GM12878 (cell line): ENCODE results near the gene ANKRD6. TPM values are rescaled to one million over a fixed set of nuclear protein-coding genes. Genes with fewer than 3 reads are reported as not detected.

Experiments
- ATAC-seq: fragments of 200-7000 bp; cut with Tn5 transposase; 3 replicates; pipeline ENCODE4 v1.9.1; 2020; ENCODE audit warnings: mild to moderate bottlenecking, moderate library complexity
- BruUV-seq: library from RNA; stranded (reverse); fragments of 400-500 nt; replicated peaks from 2 replicates; lab custom pipeline; 2021; lab: Mats Ljungman, UMichigan
- CTCF ChIA-PET: fragments of 300-600 bp; sonication (Branson Sonifier 250); formaldehyde crosslinking; extraction: SDS; loops from one replicate; lab custom pipeline; 2021; ENCODE audit warnings: inconsistent platforms; lab: Yijun Ruan, JAX
- POLR2A ChIA-PET: fragments of 350-600 bp; formaldehyde crosslinking; extraction: SDS; loops from one replicate; lab custom pipeline; 2021; ENCODE audit warnings: inconsistent platforms; lab: Charles Lee
- RAD21 ChIA-PET: fragments of 300-600 bp; sonication (Branson Sonifier 250); formaldehyde crosslinking; loops from one replicate; lab custom pipeline; 2023; ENCODE audit warnings: antibody characterized with exemption; ENCODE audit not compliant: unreplicated experiment; lab: Charles Lee
- SMC1A ChIA-PET: fragments of 300-600 bp; sonication (Branson Sonifier 250); formaldehyde crosslinking; loops from one replicate; lab custom pipeline; 2023; ENCODE audit not compliant: unreplicated experiment, uncharacterized antibody; lab: Charles Lee
- DNase-seq: peaks from one replicate; pipeline ENCODE4 v3.0.0-alpha.2; 2011; ENCODE audit warnings: low read depth, low spot score
- FAIRE-seq: peaks from 3 replicates; lab custom pipeline; 2011; peaks lifted over from hg19 to GRCh38; lab: Jason Lieb, UNC
- H2AFZ ChIP-seq: 2 replicates; pipeline ENCODE4 v1.6.0; 2011; ENCODE audit warnings: low read depth, low read length, control low read depth; ENCODE audit not compliant: control insufficient read depth
- H3K27ac ChIP-seq: 2 replicates; pipeline ENCODE4 v1.5.1; 2011; ENCODE audit warnings: control low read depth; ENCODE audit not compliant: control insufficient read depth, insufficient read depth
- H3K27me3 ChIP-seq, 2 experiments: replicated peaks in 1 of 2; 2 replicates each; pipeline versions ENCODE4 v1.6.0 to v1.6.1; 2011; ENCODE audit warnings: low read length in 1 of 2; ENCODE audit not compliant: control insufficient read depth in 2 of 2, insufficient read depth in 2 of 2
- H3K36me3 ChIP-seq, 2 experiments: 2 replicates each; pipeline ENCODE4 v1.5.1; 2011; ENCODE audit warnings: low read length in 1 of 2; ENCODE audit not compliant: control insufficient read depth in 2 of 2, insufficient read depth in 2 of 2
- H3K4me1 ChIP-seq: 2 replicates; pipeline ENCODE4 v1.6.1; 2011; ENCODE audit warnings: mild to moderate bottlenecking, low read length, moderate library complexity, mixed read lengths; ENCODE audit not compliant: control insufficient read depth, insufficient read depth
- H3K4me2 ChIP-seq: 2 replicates; pipeline ENCODE4 v1.6.0; 2011; ENCODE audit warnings: control low read depth; ENCODE audit not compliant: control insufficient read depth, insufficient read depth
- H3K4me3 ChIP-seq: fragments of 200-600 bp; sonication (generic); 2 replicates; pipeline ENCODE4 v1.5.1; 2016
- H3K79me2 ChIP-seq: 2 replicates; pipeline ENCODE4 v1.6.0; 2011; ENCODE audit warnings: low read length; ENCODE audit not compliant: control insufficient read depth, insufficient read depth
- H3K9ac ChIP-seq: 2 replicates; pipeline ENCODE4 v1.8.0; 2011; ENCODE audit warnings: low read length, control low read depth, mixed read lengths; ENCODE audit not compliant: control insufficient read depth, insufficient read depth
- H3K9me3 ChIP-seq: replicated peaks from 3 replicates; pipeline ENCODE4 v1.5.1; 2011; ENCODE audit warnings: mild to moderate bottlenecking, low read length; ENCODE audit not compliant: control insufficient read depth, insufficient read depth
- H4K20me1 ChIP-seq: 2 replicates; pipeline ENCODE4 v1.6.0; 2011; ENCODE audit not compliant: control insufficient read depth, insufficient read depth
- BACH1 ChIP-seq: fragments of 450-650 bp; IDR thresholded peaks from 2 replicates; pipeline ENCODE4 v1.6.1; 2017; ENCODE audit warnings: mild to moderate bottlenecking, borderline replicate concordance
- BHLHE40 ChIP-seq, 2 experiments: fragments of 450-650 bp in 1 of 2; IDR thresholded peaks; 2 replicates each; pipeline ENCODE4 v1.6.1; 2011 to 2017; ENCODE audit warnings: low read depth in 2 of 2, borderline replicate concordance in 1 of 2, improper control_type of control experiment in 1 of 2, low read length in 1 of 2, mild to moderate bottlenecking in 1 of 2
- CREB1 ChIP-seq: IDR thresholded peaks from 2 replicates; pipeline ENCODE4 v1.6.1; 2012; ENCODE audit warnings: low read depth, mild to moderate bottlenecking, inconsistent platforms
- FOXM1 ChIP-seq: IDR thresholded peaks from 2 replicates; pipeline ENCODE4 v1.6.1; 2012; ENCODE audit warnings: low read depth, mild to moderate bottlenecking, inconsistent platforms, low read length, moderate library complexity
- MXI1 ChIP-seq: fragments of 150-350 bp; IDR thresholded peaks from 2 replicates; pipeline ENCODE4 v1.6.1; 2011; ENCODE audit warnings: low read depth, mild to moderate bottlenecking, inconsistent platforms, low read length, improper control_type of control experiment
- NFXL1 ChIP-seq: fragments of 450-650 bp; IDR thresholded peaks from 2 replicates; pipeline ENCODE4 v1.6.1; 2017; ENCODE audit warnings: antibody characterized with exemption, mild to moderate bottlenecking, borderline replicate concordance
- NRF1 ChIP-seq: conservative IDR thresholded peaks from 2 replicates; pipeline ENCODE4 v1.6.1; 2011; ENCODE audit warnings: mild to moderate bottlenecking, low read depth, low read length, improper control_type of control experiment
- PML ChIP-seq: IDR thresholded peaks from 2 replicates; pipeline ENCODE4 v1.6.1; 2012; ENCODE audit warnings: low read length, inconsistent platforms
- TCF3 ChIP-seq: IDR thresholded peaks from 2 replicates; pipeline ENCODE4 v1.6.1; 2012; ENCODE audit warnings: low read depth, mild to moderate bottlenecking, low read length, borderline replicate concordance; ENCODE audit not compliant: insufficient read depth
- ZNF24 ChIP-seq: fragments of 450-650 bp; IDR thresholded peaks from 2 replicates; pipeline ENCODE4 v1.6.1; 2017; ENCODE audit warnings: antibody characterized with exemption, mild to moderate bottlenecking
- ZNF274 ChIP-seq: IDR thresholded peaks from one replicate; pipeline ENCODE4 v1.8.0; 2011; ENCODE audit not compliant: insufficient read length, insufficient read depth
- ZZZ3 ChIP-seq: IDR thresholded peaks from 2 replicates; pipeline ENCODE4 v1.6.1; 2011; ENCODE audit warnings: low read depth; ENCODE audit not compliant: control insufficient read depth, insufficient read length
- WGBS: methylation state at CpG from one replicate; pipeline ENCODE4 v1.1.6; 2016; ENCODE audit warnings: low lambda C conversion rate; ENCODE audit not compliant: insufficient replicate concordance, insufficient coverage; ENCODE audit errors: missing lambda C conversion rate; 5-methylcytosine and 5-hydroxymethylcytosine counted together
- in situ Hi-C: fragments of 300-500 bp; cut with MboI; formaldehyde crosslinking; loops from 9 replicates; pipeline ENCODE4 v1.14.3; 2018; ENCODE audit warnings: mixed read lengths
- intact Hi-C: fragments of 100-400 bp; cut with micrococcal nuclease; formaldehyde crosslinking; loops from one replicate; pipeline ENCODE4 v1.14.2; 2022; ENCODE audit not compliant: unreplicated experiment
- polyA plus RNA-seq, 11 experiments: library from polyadenylated mRNA; depleted of rRNA in 4 of 11; unstranded in 6 of 11; stranded (reverse) in 5 of 11; fragments of >200 nt; fragmentation: Nextera tagmentation in 4 of 11; fragmentation: Illumina TruSeq in 1 of 11; extraction: Ambion mirVana in 4 of 11; extraction: Trizol in 1 of 11; gene quantifications; 1 replicate in 1 of 11; 2 replicates in 10 of 11; pipeline versions ENCODE4 v1.2.1 to v1.2.3, GENCODE V29; 2011 to 2016; ENCODE audit warnings: inconsistent platforms in 2 of 11, missing spikeins in 2 of 11, low read depth in 1 of 11
- total RNA-seq, 4 experiments: library from RNA; depleted of rRNA in 3 of 4; stranded (reverse); fragments of >200 nt in 3 of 4; fragmentation: Illumina TruSeq in 1 of 4; extraction: Trizol in 1 of 4; gene quantifications; 2 replicates each; pipeline versions ENCODE4 v1.2.1 to v1.2.3, GENCODE V29; 2013 to 2021
- TF ChIP-seq, protein P1 (sequence below): IDR thresholded peaks from 2 replicates; pipeline ENCODE4 v1.6.1; 2012; ENCODE audit warnings: low read depth, low read length, improper control_type of control experiment
- TF ChIP-seq, protein P2 (sequence below): fragments of 450-650 bp; IDR thresholded peaks from 2 replicates; pipeline ENCODE4 v1.6.1; 2018; ENCODE audit warnings: mild to moderate bottlenecking, low read depth, moderate library complexity; ENCODE audit not compliant: partially characterized antibody
- TF ChIP-seq, protein P3 (sequence below): IDR thresholded peaks from 2 replicates; pipeline ENCODE4 v1.6.1; 2012; ENCODE audit warnings: low read depth, low read length, improper control_type of control experiment

ANKRD6 gene
- total and polyA plus RNA-seq, 10 of the 15 experiments (the other 5 are each of a cell fraction or from before 2014, with no cell fraction given) = 0.03 to 0.90 (median 0.38) TPM

DNA sequence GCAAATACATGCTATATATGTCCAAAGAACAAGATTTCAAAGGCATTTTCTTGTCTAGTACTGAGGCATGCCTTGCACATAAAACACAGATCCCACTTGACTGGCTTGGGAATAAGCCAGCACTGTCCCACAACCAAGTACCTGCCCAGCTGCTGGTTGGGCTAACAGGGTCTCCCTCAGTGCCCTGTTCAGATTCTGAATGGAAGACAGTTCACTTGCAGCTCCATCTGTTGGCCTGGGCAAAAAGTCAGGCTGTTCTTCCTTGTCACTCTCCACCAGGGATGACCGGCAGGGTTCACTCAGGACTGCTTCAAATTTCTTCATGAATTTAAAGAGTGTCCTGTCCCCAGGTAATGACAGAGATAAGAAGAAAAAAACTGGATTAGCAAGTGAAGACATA is 250.0 kb downstream of the ANKRD6 start:
- CTCF ChIA-PET = no interaction called here
- Histone ChIP-seq H4K20me1 (no peaks in the 10 kb centered on the region), H3K4me3 (no peak overlapping the region), H3K9ac (no peak overlapping the region), H3K79me2 (no peaks in the 10 kb centered on the region), H3K9me3 (no peaks in the 10 kb centered on the region), H3K27ac (no peak overlapping the region), H3K27me3 (no peaks in the 10 kb centered on the region), H3K36me3 (peaks cover 20 to 32% of the 10 kb centered on the region in 2 experiments), H2AFZ (no peak overlapping the region), H3K4me1 (no peaks in the 10 kb centered on the region), H3K4me2 (no peak overlapping the region)
- no peak for FAIRE-seq
- RAD21 ChIA-PET = no interaction called here
- in situ Hi-C loops (no loop called here), intact Hi-C loops (no loop called here)
- no peak for DNase-seq
- TF ChIP-seq PML = no peak
- no peak for TF ChIP-seq NFXL1
- TF ChIP-seq, protein P1, sequence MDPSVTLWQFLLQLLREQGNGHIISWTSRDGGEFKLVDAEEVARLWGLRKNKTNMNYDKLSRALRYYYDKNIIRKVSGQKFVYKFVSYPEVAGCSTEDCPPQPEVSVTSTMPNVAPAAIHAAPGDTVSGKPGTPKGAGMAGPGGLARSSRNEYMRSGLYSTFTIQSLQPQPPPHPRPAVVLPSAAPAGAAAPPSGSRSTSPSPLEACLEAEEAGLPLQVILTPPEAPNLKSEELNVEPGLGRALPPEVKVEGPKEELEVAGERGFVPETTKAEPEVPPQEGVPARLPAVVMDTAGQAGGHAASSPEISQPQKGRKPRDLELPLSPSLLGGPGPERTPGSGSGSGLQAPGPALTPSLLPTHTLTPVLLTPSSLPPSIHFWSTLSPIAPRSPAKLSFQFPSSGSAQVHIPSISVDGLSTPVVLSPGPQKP = no peak
- TF ChIP-seq NRF1 = no peak
- TF ChIP-seq CREB1 = no peak
- TF ChIP-seq, protein P2, sequence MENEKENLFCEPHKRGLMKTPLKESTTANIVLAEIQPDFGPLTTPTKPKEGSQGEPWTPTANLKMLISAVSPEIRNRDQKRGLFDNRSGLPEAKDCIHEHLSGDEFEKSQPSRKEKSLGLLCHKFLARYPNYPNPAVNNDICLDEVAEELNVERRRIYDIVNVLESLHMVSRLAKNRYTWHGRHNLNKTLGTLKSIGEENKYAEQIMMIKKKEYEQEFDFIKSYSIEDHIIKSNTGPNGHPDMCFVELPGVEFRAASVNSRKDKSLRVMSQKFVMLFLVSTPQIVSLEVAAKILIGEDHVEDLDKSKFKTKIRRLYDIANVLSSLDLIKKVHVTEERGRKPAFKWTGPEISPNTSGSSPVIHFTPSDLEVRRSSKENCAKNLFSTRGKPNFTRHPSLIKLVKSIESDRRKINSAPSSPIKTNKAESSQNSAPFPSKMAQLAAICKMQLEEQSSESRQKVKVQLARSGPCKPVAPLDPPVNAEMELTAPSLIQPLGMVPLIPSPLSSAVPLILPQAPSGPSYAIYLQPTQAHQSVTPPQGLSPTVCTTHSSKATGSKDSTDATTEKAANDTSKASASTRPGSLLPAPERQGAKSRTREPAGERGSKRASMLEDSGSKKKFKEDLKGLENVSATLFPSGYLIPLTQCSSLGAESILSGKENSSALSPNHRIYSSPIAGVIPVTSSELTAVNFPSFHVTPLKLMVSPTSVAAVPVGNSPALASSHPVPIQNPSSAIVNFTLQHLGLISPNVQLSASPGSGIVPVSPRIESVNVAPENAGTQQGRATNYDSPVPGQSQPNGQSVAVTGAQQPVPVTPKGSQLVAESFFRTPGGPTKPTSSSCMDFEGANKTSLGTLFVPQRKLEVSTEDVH = no peak
- no peak for TF ChIP-seq ZZZ3
- TF ChIP-seq FOXM1 = no peak
- TF ChIP-seq MXI1 = no peak
- TF ChIP-seq BACH1 = no peak
- TF ChIP-seq ZNF274 = no peak
- TF ChIP-seq ZNF24 = no peak
- TF ChIP-seq BHLHE40 (IDR thresholded peaks at IDR 0.05; ENCODE audit: borderline replicate concordance in 1 of 2, low read depth in 2 of 2, low read length in 1 of 2) = no peak
- TF ChIP-seq TCF3 = no peak
- TF ChIP-seq, protein P3, sequence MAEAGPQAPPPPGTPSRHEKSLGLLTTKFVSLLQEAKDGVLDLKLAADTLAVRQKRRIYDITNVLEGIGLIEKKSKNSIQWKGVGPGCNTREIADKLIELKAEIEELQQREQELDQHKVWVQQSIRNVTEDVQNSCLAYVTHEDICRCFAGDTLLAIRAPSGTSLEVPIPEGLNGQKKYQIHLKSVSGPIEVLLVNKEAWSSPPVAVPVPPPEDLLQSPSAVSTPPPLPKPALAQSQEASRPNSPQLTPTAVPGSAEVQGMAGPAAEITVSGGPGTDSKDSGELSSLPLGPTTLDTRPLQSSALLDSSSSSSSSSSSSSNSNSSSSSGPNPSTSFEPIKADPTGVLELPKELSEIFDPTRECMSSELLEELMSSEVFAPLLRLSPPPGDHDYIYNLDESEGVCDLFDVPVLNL = no peak
- WGBS = 92% methylated on average over 1 of the region's 1 CpG
- BruUV-seq = no TSS peak
- SMC1A ChIA-PET = no interaction called here
- POLR2A ChIA-PET = no interaction called here
- no peak for ATAC-seq
